HCT116 (cell line): Measurements from ENCODE around the gene ITPKB. TPM values are rescaled to one million over a fixed set of nuclear protein-coding genes. Genes with fewer than 3 reads are reported as not detected.

ENCODE experiments used
- ATAC-seq: fragments of 200-7000 bp; cut with Tn5 transposase; 2 replicates; pipeline ENCODE4 v1.9.1; 2020; ENCODE audit warnings: mild to moderate bottlenecking, moderate library complexity
- BruUV-seq: library from RNA; stranded (reverse); fragments of 400-500 nt; replicated peaks from 2 replicates; lab custom pipeline; 2021; lab: Mats Ljungman, UMichigan
- CTCF ChIA-PET: fragments of 300-600 bp; sonication (Branson Sonifier 250); formaldehyde crosslinking; loops from one replicate; lab custom pipeline; 2021; ENCODE audit warnings: antibody characterized with exemption; lab: Charles Lee
- POLR2A ChIA-PET: fragments of 300-600, 350-600 bp; sonication (Branson Sonifier 250); formaldehyde crosslinking; loops from one replicate; lab custom pipeline; 2021; ENCODE audit warnings: antibody characterized with exemption; lab: Charles Lee
- RAD21 ChIA-PET, 2 experiments: fragments of 300-600 bp; sonication (Branson Sonifier 250); formaldehyde crosslinking; loops; one replicate each; lab custom pipeline; 2023; ENCODE audit warnings: low total read pairs in 2 of 2; ENCODE audit not compliant: uncharacterized antibody in 2 of 2, unreplicated experiment in 2 of 2, low non-redundant PET in 1 of 2; lab: Charles Lee
- DNase-seq: peaks from one replicate; pipeline ENCODE4 v3.0.0-alpha.2; 2010; ENCODE audit warnings: low read depth, low spot score
- H2AFZ ChIP-seq: fragments of 200-600 bp; shearing (Covaris generic), sonication (generic); 2 replicates; pipeline ENCODE4 v1.6.1; 2017; ENCODE audit warnings: low read depth, mixed run types, mixed read lengths, antibody characterized with exemption, low read length; ENCODE audit not compliant: poor library complexity, severe bottlenecking
- H3K27ac ChIP-seq: 2 replicates; pipeline ENCODE4 v1.5.1; 2012; ENCODE audit warnings: low read depth, low read length
- H3K27me3 ChIP-seq: fragments of 200-600 bp; sonication (generic); 2 replicates; pipeline ENCODE4 v1.6.1; 2016; ENCODE audit warnings: mixed run types, low read length, mixed read lengths; ENCODE audit not compliant: insufficient read depth
- H3K36me3 ChIP-seq, 2 experiments: fragments of 200-500 bp in 1 of 2; fragments of 200-600 bp in 1 of 2; sonication (Bioruptor generic) in 1 of 2; sonication (generic) in 1 of 2; 2 replicates each; pipeline versions ENCODE4 v1.5.1 to v1.6.1; 2014 to 2016; ENCODE audit warnings: low read length in 2 of 2, inconsistent platforms in 1 of 2, mixed read lengths in 1 of 2, mixed run types in 1 of 2; ENCODE audit not compliant: insufficient read depth in 2 of 2, control insufficient read depth in 1 of 2
- H3K4me1 ChIP-seq, 2 experiments: fragments of 200-600 bp in 1 of 2; sonication (generic) in 1 of 2; 2 replicates each; pipeline versions ENCODE4 v1.5.1 to v1.6.1; 2012 to 2017; ENCODE audit warnings: low read length in 2 of 2, inconsistent platforms in 1 of 2, mild to moderate bottlenecking in 1 of 2, mixed read lengths in 1 of 2, mixed run types in 1 of 2, moderate library complexity in 1 of 2; ENCODE audit not compliant: insufficient read depth in 2 of 2, control insufficient read depth in 1 of 2
- H3K4me2 ChIP-seq: fragments of 200-600 bp; sonication (generic); 2 replicates; pipeline ENCODE4 v1.6.1; 2017; ENCODE audit warnings: mixed run types, low read length, mixed read lengths
- H3K4me3 ChIP-seq, 2 experiments: fragments of 200-600 bp in 1 of 2; sonication (generic) in 1 of 2; replicated peaks in 1 of 2; 2 replicates each; pipeline ENCODE4 v1.5.1; 2011 to 2016; ENCODE audit warnings: low read length in 2 of 2, control low read depth in 1 of 2, low read depth in 1 of 2, mild to moderate bottlenecking in 1 of 2, mixed read lengths in 1 of 2, mixed run types in 1 of 2
- H3K79me2 ChIP-seq: fragments of 200-600 bp; sonication (generic); 2 replicates; pipeline ENCODE4 v1.6.1; 2017; ENCODE audit warnings: mild to moderate bottlenecking, mixed run types, low read length, moderate library complexity, mixed read lengths; ENCODE audit not compliant: insufficient read depth
- H3K9ac ChIP-seq: fragments of 200-600 bp; sonication (generic); 2 replicates; pipeline ENCODE4 v1.6.1; 2016; ENCODE audit warnings: low read length, mixed read lengths
- H3K9me2 ChIP-seq: fragments of 200-600 bp; sonication (generic), shearing (Covaris generic); 2 replicates; pipeline ENCODE4 v1.6.1; 2017; ENCODE audit warnings: mixed run types, mild to moderate bottlenecking, moderate library complexity; ENCODE audit not compliant: insufficient read depth
- H3K9me3 ChIP-seq, 2 experiments: fragments of 200-500 bp in 1 of 2; fragments of 200-600 bp in 1 of 2; sonication (Bioruptor generic) in 1 of 2; sonication (generic) in 1 of 2; 2 replicates each; pipeline ENCODE4 v1.6.1; 2014 to 2017; ENCODE audit warnings: low read length in 2 of 2, mixed read lengths in 2 of 2, inconsistent platforms in 1 of 2, low read depth in 1 of 2, mild to moderate bottlenecking in 1 of 2, mixed run types in 1 of 2, moderate library complexity in 1 of 2; ENCODE audit not compliant: control insufficient read depth in 1 of 2, insufficient read depth in 1 of 2
- H4K20me1 ChIP-seq: fragments of 200-600 bp; sonication (generic), shearing (Covaris generic); 2 replicates; pipeline ENCODE4 v1.6.1; 2017; ENCODE audit warnings: mixed run types, mild to moderate bottlenecking, moderate library complexity; ENCODE audit not compliant: insufficient read depth
- ATF3 ChIP-seq: IDR thresholded peaks from 2 replicates; pipeline ENCODE4 v1.6.1; 2012
- EGR1 ChIP-seq: IDR thresholded peaks from 2 replicates; pipeline ENCODE4 v1.6.1; 2012; ENCODE audit warnings: low read depth
- ELF1 ChIP-seq: IDR thresholded peaks from 2 replicates; pipeline ENCODE4 v1.6.1; 2012; ENCODE audit warnings: low read depth, borderline replicate concordance
- EZH2phosphoT487 ChIP-seq: fragments of 200-600 bp; IDR thresholded peaks from 2 replicates; pipeline ENCODE4 v1.6.1; 2018; ENCODE audit warnings: antibody characterized with exemption, borderline replicate concordance
- JUND ChIP-seq: IDR thresholded peaks from 2 replicates; pipeline ENCODE4 v1.6.1; 2012
- MAX ChIP-seq: IDR thresholded peaks from 2 replicates; pipeline ENCODE4 v1.6.1; 2012
- POLR2A ChIP-seq: IDR thresholded peaks from 2 replicates; pipeline ENCODE4 v1.7.0; 2011; ENCODE audit warnings: borderline replicate concordance; ENCODE audit not compliant: insufficient read depth, insufficient read length; ENCODE audit errors: extremely low read depth
- POLR2AphosphoS5 ChIP-seq: IDR thresholded peaks from 2 replicates; pipeline ENCODE4 v1.6.1; 2011; ENCODE audit warnings: mild to moderate bottlenecking, low read depth, low read length, moderate library complexity
- RAD21 ChIP-seq: IDR thresholded peaks from 2 replicates; pipeline ENCODE4 v1.6.1; 2012; ENCODE audit warnings: low read depth, mild to moderate bottlenecking
- SP1 ChIP-seq: IDR thresholded peaks from 2 replicates; pipeline ENCODE4 v1.6.1; 2012; ENCODE audit warnings: low read depth
- SRF ChIP-seq: IDR thresholded peaks from 2 replicates; pipeline ENCODE4 v1.6.1; 2012; ENCODE audit warnings: low read depth
- TCF7L2 ChIP-seq: IDR thresholded peaks from 2 replicates; pipeline ENCODE4 v1.7.0; 2011; ENCODE audit warnings: borderline replicate concordance, inconsistent platforms; ENCODE audit not compliant: insufficient read depth, insufficient read length; ENCODE audit errors: extremely low read depth
- YY1 ChIP-seq: IDR thresholded peaks from 2 replicates; pipeline ENCODE4 v1.6.1; 2011; ENCODE audit warnings: low read length, low read depth, moderate library complexity, mild to moderate bottlenecking; ENCODE audit not compliant: insufficient replicate concordance; ENCODE audit errors: extremely low read depth
- ZNF274 ChIP-seq: fragments of 200-500 bp; sonication (Bioruptor generic); IDR thresholded peaks from 2 replicates; pipeline ENCODE4 v1.6.1; 2014; ENCODE audit warnings: mild to moderate bottlenecking, low read depth, low read length, inconsistent platforms
- intact Hi-C: fragments of 100-400 bp; cut with micrococcal nuclease; formaldehyde crosslinking; loops from 2 replicates; pipeline ENCODE4 v1.10.0; 2022
- total RNA-seq: library from RNA; stranded (reverse); gene quantifications from one replicate; pipeline ENCODE4 v1.2.1, GENCODE V29; 2021; ENCODE audit not compliant: unreplicated experiment
- TF ChIP-seq, protein P1 (sequence below), 3 experiments: fragments of 200-600 bp in 1 of 3; sonication (generic) in 1 of 3; IDR thresholded peaks in 2 of 3; conservative IDR thresholded peaks in 1 of 3; 2 replicates each; pipeline ENCODE4 v1.5.1; 2012 to 2017; ENCODE audit warnings: low read depth in 2 of 3, low read length in 2 of 3, antibody characterized with exemption in 1 of 3, borderline replicate concordance in 1 of 3, control low read depth in 1 of 3, mild to moderate bottlenecking in 1 of 3, mixed read lengths in 1 of 3, mixed run types in 1 of 3, moderate library complexity in 1 of 3; ENCODE audit not compliant: insufficient read depth in 1 of 3
- TF ChIP-seq, protein P2 (sequence below): IDR thresholded peaks from 2 replicates; pipeline ENCODE4 v1.6.1; 2012; ENCODE audit warnings: low read depth
- TF ChIP-seq, protein P3 (sequence below): IDR thresholded peaks from 2 replicates; pipeline ENCODE4 v1.6.1; 2011; ENCODE audit warnings: mild to moderate bottlenecking, low read length, moderate library complexity; ENCODE audit not compliant: insufficient replicate concordance; ENCODE audit errors: extremely low read depth

ITPKB gene
- total RNA-seq, 1 experiment from 2014 or later, result 4.4 TPM

GRCh38 chr1:226722901-226723656 lies 16.0 kb downstream of the ITPKB start:
- ATAC-seq (peak; percentile 27), DNase-seq (no peak)
- Histone ChIP-seq H3K9me3 (no peaks in the 10 kb centered on the region), H3K79me2 (no peaks in the 10 kb centered on the region), H3K9me2 (no peaks in the 10 kb centered on the region), H3K4me2 (peak overlapping the region; percentile 38), H3K4me1 (peaks cover 16 to 20% of the 10 kb centered on the region in 2 experiments), H3K36me3 (no peaks in the 10 kb centered on the region), H3K4me3 (no peak overlapping the region), H3K27me3 (no peaks in the 10 kb centered on the region), H3K27ac (no peak overlapping the region), H3K9ac (no peak overlapping the region), H4K20me1 (no peaks in the 10 kb centered on the region), H2AFZ (no peak overlapping the region)
- ChIA-PET CTCF (no interaction called here), POLR2A (no interaction called here), RAD21 (no interaction called here)
- intact Hi-C loops, result no loop called here
- BruUV-seq, result no TSS peak
- TF ChIP-seq, protein P1, sequence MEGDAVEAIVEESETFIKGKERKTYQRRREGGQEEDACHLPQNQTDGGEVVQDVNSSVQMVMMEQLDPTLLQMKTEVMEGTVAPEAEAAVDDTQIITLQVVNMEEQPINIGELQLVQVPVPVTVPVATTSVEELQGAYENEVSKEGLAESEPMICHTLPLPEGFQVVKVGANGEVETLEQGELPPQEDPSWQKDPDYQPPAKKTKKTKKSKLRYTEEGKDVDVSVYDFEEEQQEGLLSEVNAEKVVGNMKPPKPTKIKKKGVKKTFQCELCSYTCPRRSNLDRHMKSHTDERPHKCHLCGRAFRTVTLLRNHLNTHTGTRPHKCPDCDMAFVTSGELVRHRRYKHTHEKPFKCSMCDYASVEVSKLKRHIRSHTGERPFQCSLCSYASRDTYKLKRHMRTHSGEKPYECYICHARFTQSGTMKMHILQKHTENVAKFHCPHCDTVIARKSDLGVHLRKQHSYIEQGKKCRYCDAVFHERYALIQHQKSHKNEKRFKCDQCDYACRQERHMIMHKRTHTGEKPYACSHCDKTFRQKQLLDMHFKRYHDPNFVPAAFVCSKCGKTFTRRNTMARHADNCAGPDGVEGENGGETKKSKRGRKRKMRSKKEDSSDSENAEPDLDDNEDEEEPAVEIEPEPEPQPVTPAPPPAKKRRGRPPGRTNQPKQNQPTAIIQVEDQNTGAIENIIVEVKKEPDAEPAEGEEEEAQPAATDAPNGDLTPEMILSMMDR (IDR thresholded peaks at IDR 0.05 in 2 of 3, conservative IDR thresholded peaks at IDR 0.05 in 1 of 3; ENCODE audit: borderline replicate concordance in 1 of 3, insufficient read depth in 1 of 3, low read depth in 2 of 3, low read length in 2 of 3), result no peak
- TF ChIP-seq ELF1 (no peak), SP1 (no peak), TCF7L2 (no peak), EZH2phosphoT487 (no peak), MAX (no peak), POLR2AphosphoS5 (no peak), POLR2A (no peak), RAD21 (no peak), JUND (no peak), YY1 (no peak), SRF (no peak), EGR1 (no peak), ATF3 (no peak), ZNF274 (no peak)
- TF ChIP-seq, protein P2, sequence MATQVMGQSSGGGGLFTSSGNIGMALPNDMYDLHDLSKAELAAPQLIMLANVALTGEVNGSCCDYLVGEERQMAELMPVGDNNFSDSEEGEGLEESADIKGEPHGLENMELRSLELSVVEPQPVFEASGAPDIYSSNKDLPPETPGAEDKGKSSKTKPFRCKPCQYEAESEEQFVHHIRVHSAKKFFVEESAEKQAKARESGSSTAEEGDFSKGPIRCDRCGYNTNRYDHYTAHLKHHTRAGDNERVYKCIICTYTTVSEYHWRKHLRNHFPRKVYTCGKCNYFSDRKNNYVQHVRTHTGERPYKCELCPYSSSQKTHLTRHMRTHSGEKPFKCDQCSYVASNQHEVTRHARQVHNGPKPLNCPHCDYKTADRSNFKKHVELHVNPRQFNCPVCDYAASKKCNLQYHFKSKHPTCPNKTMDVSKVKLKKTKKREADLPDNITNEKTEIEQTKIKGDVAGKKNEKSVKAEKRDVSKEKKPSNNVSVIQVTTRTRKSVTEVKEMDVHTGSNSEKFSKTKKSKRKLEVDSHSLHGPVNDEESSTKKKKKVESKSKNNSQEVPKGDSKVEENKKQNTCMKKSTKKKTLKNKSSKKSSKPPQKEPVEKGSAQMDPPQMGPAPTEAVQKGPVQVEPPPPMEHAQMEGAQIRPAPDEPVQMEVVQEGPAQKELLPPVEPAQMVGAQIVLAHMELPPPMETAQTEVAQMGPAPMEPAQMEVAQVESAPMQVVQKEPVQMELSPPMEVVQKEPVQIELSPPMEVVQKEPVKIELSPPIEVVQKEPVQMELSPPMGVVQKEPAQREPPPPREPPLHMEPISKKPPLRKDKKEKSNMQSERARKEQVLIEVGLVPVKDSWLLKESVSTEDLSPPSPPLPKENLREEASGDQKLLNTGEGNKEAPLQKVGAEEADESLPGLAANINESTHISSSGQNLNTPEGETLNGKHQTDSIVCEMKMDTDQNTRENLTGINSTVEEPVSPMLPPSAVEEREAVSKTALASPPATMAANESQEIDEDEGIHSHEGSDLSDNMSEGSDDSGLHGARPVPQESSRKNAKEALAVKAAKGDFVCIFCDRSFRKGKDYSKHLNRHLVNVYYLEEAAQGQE, result no peak
- TF ChIP-seq, protein P3, sequence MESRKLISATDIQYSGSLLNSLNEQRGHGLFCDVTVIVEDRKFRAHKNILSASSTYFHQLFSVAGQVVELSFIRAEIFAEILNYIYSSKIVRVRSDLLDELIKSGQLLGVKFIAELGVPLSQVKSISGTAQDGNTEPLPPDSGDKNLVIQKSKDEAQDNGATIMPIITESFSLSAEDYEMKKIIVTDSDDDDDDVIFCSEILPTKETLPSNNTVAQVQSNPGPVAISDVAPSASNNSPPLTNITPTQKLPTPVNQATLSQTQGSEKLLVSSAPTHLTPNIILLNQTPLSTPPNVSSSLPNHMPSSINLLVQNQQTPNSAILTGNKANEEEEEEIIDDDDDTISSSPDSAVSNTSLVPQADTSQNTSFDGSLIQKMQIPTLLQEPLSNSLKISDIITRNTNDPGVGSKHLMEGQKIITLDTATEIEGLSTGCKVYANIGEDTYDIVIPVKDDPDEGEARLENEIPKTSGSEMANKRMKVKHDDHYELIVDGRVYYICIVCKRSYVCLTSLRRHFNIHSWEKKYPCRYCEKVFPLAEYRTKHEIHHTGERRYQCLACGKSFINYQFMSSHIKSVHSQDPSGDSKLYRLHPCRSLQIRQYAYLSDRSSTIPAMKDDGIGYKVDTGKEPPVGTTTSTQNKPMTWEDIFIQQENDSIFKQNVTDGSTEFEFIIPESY, result no peak
